ENCODE measurements around the gene FSIP1.
A peak's percentile ranks its signal among the peaks of the same experiment; 100 is the strongest.

The FSIP1 gene

DNA sequence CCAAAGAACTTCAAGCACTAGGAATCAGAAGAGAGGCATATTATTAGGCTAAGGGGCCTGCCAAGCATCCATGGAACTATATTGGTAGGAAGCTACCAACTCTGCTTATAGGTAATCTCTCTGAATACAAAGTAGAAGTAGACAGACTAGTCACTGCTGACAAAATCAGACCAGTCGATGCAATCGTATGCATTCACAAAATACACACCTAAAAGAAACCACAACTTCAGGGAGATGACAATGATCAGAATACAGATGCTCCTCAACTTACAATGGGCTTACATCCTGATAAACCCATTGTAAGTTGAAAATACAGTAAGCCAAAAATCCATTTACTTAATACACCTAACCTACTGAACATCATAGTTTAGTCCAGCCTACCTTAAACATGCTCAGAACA is 94.7 kb downstream of the FSIP1 start:
- DNase-seq (ENCODE audit: low read depth in 3 of 3, low spot score in 1 of 3): no peak

DNA sequence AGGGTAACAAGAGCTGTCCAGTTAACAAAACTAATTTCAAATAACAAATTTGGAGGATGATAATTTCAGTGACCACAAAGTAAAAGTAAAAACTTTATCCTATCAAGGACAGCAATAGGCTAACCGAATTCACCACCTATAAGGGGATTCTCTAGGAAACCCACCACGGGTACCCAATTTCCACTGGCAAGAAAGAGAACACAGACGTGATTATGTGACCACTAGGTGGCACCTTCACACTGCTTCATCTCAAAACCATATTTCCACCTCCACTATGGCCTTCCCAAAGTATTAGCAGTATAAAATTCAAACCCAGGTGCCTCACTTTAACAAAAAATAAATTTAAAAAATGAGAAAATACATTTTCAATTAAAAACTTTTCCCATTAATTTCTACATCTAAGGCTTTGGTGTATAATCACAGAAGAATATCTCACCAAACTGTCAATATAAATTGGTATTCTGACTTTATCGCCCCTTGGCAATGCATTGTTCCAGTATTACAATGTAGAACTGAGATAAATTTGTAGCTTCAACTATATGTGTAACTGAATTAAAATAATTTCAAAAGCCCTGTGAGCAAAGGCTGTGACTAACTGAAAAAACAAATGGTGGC is 96.5 kb downstream of the FSIP1 start:
- DNase-seq (ENCODE audit: low read depth in 3 of 3, low spot score in 1 of 3): peak in 1 of 3 donors; percentile 1

DNA sequence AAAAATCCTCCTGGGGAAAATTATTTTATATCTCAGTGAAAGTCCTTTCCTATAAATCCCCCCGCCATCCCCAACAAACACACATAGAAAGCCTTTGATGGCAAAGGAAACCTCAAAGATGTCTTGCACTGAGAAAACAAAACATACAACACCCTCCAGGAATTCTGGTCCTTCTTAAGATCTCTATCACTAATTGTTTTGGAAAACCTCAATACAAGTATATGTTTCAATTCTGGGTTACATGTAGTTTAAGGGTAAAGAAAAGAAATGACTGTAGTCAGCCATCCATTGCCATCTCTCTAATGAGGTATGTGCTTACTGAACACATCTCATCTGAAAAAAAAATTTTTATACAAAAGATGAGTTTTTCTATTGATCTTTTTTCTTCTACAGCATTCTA is 97.3 kb downstream of the FSIP1 start:
- no peak for DNase-seq (ENCODE audit: low read depth in 3 of 3, low spot score in 1 of 3)

DNA sequence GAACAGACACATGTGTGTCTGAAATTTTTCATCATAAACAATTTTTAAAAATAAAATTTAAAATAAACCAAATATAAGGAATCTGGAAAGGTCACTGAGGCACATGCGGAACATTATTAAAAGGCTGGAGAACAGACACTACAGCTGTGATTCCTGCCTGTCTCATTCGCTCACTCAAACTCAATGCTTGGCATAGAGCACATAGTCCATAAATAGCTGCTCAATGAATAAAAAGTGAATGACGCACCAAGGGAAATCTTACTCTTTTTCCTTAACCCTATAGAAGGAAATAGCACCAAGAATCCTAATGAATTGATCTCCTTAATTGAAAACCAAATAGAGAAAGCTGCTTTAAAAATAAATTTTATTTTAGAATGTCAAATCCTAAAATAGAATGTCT is 98.4 kb downstream of the FSIP1 start:
- DNase-seq (ENCODE audit: low read depth in 3 of 3, low spot score in 1 of 3): no peak

DNA sequence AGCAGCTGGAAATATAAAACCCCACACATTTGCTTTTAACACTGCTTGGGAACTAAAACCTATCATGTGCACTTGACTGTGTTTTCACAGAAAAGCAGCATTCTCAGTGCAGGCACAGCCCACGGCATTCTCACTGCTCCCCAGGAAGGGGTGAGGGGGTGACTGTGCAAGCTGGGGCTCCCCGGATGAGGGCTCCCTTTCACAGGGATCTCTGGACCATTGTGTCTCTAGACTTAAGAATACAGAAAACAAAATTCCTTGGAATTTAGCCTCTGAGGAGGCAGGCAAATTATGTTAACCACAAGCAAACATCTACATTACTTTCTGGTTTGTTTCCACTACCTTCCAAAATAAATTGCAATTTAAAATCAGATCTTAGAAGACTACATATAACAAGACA is 100.3 kb downstream of the FSIP1 start:
- DNase-seq (ENCODE audit: low read depth in 3 of 3, low spot score in 1 of 3): no peak

DNA sequence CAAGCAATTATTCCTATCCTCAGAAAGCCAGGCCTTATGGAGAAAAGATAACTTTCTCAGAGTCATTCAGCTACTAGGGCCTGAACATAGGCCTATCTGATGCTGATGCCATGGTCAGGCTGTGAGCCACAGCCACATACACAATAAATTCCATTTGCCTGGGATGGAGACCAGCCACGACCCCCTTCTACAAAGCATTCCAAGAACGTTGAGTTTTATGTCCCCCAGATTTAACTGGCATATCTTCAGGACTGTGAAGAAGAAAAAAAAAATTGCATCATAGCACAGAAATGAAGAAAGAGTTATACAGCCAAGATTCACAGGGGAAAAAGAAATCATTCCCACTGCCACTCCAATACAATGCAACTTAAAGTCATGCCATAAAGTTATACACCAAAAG is 101.8 kb downstream of the FSIP1 start:
- DNase-seq (ENCODE audit: low read depth in 3 of 3, low spot score in 1 of 3): no peak

DNA sequence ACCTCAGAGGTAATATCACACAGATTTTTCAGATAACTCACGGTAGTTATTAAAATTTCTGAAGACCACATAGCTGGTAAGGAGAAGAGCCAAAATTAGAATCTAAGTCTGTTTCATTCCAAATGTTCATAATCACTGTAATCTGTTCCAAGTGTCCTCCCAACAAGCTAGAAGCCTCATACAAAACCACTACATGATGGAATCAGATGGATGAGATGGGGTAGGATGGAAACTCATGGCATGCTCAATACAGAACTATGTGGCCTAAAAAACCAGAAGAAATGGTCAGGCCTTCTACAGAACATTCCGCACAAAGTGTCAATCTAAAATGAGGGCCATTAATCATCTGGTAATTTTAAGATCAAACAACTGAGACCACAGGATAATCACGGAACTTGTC is 110.0 kb downstream of the FSIP1 start:
- DNase-seq (ENCODE audit: low read depth in 3 of 3, low spot score in 1 of 3): no peak

DNA sequence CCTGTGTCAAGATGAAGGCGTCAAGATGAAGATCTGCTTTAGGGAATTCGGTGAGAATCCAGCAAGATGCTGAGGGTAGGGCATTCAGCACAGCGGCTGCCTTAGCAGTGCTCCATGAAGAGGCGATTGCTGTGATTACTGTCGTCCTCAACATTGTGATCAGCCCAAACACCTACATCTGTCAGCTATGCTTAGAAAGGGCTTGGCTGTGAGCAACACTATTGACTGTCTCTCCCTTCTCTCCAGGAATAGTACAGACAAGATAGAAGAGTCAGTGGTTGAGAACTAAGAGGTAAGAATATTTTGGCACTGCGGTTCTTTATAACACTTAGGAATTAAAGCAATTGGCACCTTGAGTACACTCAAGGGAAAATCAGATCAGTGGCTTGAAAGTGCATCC is 110.5 kb downstream of the FSIP1 start:
- DNase-seq (ENCODE audit: low read depth in 3 of 3, low spot score in 1 of 3): no peak

DNA sequence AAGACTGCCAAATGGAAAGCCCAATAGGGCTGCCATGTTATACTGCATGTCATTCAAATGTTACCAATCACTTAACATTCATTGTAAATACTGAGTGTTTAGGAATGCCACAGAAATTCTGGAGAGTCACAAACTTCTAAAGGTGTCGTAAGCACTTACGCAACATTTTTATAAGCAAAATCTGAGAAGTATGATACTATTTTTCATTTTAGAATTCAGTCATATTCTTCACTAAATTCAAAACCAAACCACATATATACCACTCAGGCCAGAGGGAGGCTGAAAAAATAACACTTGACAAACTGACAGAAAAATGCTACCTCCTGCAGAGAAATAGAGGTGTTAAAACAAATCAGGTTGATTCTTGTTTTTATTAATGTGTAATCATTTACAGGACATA is 112.0 kb downstream of the FSIP1 start:
- DNase-seq (ENCODE audit: low read depth in 3 of 3, low spot score in 1 of 3): no peak

DNA sequence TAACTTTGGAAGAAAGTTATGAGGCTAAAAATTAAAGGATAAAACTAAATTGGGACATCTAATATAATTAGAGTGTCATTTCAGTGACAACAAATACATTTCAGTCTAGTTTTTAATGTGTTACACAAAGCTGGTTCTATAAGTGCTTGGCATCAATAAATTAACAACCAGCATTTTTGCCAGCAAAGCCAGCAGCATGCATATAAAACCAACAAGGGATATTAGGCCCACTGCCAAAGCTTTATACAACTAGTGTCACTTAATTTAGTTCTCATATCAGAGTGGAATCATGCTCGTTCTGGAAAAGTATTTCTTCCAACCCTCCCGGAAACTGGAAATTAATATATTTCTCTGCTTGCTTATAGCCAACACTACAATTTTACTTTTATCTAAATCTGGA is 113.0 kb downstream of the FSIP1 start:
- no peak for DNase-seq (ENCODE audit: low read depth in 3 of 3, low spot score in 1 of 3)

DNA sequence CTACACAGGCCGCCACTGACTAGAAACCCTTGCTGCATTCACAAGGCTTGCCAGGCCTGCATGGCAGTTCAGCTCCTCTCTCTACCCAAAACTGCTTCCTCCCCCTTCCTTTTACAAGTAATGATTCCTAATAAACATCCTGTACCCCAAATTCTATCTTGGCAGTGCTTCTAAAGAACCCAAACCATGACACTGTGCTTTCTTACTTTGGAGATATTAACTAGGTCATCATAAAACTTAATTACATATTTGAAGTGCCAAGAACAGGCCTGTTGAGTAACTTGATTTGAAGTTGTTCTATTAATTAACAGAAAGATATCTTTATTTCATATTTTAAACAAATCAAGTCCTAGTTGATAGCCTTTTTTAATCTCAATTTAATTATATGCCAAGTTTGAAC is 113.4 kb downstream of the FSIP1 start:
- DNase-seq (ENCODE audit: low read depth in 3 of 3, low spot score in 1 of 3): no peak

DNA sequence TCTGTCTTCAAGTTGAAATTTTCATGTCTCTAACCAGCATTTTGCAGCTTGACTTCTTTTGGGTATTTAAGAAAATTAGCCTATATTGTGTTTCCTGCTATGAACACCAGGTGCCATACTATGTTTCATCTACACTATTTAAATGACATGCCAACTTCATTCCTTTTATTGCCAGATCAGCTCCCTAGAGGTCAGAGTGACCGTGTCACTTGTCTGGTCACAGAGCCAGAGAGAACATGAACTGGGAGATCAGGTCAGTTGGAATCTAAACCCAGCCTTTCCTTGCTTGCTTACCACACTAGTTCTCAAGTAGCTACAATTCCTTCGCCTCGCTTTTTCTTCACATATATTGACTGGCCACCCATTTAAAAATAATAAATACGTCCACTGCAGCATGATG is 114.2 kb downstream of the FSIP1 start:
- DNase-seq (ENCODE audit: low read depth in 3 of 3, low spot score in 1 of 3): no peak

DNA sequence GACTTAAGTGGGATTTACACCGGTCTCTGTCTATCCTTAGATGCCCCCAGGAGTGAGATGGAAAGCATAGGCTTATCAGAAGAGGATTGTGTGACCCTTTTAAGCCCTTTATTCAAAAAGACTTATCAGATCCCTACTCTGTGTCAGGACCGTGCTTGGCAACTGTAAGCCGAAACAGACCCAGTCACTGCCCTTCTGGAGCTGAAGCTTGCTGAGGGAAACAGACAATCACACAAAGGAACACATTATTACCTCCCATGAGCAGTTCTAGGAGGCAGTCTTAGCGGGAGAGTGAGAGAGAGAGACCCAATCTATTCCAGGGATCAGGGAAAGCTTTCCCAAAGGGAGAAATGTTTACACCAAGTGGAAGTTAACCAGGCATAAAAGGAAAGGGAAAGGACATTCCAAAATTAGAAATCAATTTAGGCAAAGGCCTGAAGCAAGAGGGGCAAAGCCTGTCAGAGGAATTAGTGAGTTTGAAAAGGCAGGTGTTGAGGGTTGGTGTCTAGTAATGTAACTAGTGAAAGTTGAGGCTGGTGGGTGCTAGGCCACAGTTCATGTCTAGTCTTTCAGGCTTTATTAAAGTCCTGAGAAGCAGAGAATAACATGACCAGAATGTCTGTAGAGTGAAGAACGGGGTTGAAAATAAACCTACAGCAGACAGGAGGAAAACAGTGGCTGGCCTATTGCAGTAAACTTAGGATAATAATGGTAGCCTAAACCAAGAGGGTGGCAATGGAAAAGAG is 115.1 kb downstream of the FSIP1 start:
- DNase-seq (ENCODE audit: low read depth in 3 of 3, low spot score in 1 of 3): no peak

DNA sequence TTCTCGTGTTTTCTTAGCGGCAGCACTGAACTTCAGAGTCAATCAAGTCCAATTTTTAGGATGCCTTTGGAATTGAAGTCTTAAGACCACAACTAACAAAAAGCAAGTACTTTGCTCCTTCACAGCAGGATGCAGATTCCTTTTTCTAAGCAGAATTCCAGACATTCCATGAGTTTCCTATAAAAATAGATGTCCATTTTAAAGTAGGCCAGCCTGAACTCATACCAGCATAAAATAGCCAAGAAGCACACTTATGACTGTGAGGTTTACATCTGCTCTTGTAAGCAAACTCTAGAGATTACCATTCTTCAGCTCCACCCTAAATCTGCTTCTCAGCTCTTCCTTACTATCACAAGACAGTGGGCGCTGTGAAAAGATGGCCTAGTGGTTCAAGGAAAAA is 116.0 kb downstream of the FSIP1 start:
- no peak for DNase-seq (ENCODE audit: low read depth in 3 of 3, low spot score in 1 of 3)

DNA sequence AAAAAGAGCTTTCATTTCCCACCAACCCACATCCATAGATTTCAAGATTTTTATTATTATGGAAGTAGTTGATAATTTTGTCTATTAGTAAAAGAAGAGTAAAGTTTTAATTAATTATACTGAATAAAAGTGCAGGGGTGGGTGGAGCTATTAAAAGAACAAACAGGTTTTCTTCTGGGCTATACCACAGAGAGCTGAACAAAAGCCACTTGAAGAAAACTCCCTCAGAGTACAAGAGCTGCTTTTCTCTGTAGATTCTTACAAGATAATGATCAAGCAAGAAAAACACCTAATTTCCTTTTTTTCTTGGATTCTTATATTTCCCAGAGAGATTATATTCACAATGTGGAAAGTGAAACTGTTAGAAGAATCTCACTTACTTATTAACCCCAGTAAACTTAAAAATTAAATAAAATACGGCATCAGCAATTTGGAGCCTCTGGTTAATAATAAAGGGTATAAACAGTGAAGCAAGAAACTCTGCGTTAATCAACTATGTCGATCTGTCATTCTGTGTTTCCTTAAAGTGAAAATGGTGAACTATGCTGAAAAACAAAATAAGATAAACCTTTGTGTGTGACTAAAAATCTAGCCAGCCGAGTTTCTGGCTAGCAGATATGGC is 116.9 kb downstream of the FSIP1 start:
- DNase-seq (ENCODE audit: low read depth in 3 of 3, low spot score in 1 of 3): no peak

DNA sequence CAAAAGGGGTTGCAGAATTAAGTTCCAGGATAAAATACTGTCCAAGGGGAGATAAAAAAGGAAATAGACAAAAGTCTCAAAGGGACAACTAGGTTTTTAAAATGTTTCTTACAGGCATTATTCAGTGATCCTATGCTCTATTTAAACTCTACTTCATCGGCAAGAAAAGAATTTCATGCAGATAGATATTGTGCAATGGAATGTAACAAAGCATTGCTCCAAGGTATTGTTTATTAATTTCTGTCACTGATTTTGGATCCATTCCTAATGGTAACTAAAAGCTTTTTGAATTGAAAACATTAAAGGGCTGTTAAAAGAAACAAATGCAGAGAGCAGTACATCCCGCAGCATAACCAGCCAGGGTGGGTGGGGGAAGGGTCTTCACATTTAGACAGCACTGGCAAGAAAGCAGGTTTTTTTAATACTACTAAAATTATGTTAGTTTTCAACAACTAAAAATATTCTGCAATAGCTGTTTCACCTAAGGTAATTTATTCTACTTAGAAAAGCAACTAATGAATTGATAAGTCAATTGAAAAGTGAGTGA is 118.9 kb downstream of the FSIP1 start:
- DNase-seq (ENCODE audit: low read depth in 3 of 3, low spot score in 1 of 3): no peak

DNA sequence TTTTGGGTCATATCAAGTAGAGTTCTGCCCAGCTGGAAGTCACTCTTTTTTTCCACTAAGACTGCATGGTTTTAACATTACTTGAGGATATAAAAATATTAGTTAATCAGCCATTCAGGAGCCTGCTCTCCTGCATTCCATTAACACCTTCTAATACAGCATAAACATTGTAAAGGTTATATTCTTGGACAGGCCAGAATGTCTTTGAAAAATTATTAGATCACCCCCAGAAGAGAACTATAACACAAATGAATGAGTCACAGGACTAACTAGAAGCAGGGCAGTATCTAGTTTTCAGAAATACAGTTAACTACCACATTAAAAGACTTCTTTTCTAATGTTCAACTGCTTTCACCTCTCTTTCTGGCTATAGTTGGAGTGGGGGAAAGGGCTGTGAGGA is 120.9 kb downstream of the FSIP1 start:
- DNase-seq (ENCODE audit: low read depth in 3 of 3, low spot score in 1 of 3): no peak

DNA sequence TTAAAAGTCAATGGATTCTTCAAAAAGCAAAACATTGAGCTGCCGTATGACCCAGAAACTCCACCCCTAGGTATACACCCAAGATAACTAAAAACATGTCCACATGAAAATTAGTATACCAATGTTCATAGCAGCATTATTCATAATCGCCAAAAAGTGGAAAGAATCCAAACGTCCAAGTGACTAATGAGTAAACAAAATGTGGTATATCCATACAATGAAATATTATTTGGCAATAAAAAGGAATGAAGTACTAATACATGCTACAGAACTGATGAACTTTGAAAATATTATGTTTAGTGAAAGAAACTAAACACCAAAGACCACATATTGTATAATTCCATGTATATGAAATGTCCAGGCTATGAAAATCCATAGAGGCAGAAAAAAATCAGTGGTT is 123.9 kb downstream of the FSIP1 start:
- no peak for DNase-seq (ENCODE audit: low read depth in 3 of 3, low spot score in 1 of 3)

DNA sequence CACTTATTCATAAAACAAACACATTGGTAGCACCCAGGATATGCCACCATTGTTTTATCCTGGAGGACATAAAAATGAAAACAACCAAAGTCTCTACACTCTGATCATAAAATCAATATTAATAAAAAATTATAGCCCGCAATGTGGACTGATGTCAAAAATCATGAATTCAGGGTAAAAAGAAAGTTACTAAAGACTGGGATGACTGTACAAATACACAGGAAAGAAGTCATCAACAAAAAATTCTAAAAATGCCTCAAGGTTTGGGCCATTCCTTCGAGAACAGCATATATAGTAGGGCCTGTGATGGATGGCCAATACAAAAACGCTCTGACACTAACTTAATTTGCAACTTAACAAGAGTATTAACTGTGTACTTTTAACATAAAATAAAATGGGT is 125.0 kb downstream of the FSIP1 start:
- DNase-seq (ENCODE audit: low read depth in 3 of 3, low spot score in 1 of 3): no peak

DNA sequence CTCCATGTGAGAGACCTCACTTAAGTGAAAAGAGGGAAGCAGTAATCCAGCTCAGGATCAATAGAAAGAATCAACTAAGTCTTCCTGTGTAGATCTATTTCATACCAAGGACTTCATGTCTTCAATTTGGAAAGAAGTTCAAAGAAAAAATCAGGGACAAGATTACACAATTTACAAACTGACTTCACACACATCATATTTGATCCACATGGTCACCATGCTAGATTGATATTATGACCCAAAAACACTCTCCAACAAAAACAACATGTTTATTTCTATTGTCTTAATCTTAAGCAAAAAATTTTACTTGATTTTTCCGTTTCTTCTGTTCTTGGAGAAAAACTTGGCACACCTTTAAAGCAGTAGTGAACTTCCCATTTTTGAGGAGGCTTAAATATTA is 125.5 kb downstream of the FSIP1 start:
- DNase-seq (ENCODE audit: low read depth in 3 of 3, low spot score in 1 of 3): no peak

DNA sequence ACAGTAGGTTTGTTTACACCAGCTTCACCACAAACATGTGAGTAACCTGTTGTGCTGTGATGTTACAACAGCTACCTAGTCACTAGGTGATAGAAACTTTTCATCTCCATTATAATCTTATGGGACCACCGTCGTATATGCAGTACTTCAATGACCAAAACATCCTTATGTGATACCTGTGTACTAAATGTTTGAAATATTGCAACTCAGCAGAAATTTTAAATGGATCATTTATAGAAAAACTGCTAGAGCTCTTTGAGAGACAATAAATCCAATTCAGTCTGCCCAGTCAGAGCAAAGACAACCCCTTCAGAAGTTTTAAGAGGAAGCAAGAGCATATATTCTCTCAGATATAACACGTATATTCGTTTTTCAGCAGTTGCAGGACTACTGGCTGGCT is 128.3 kb downstream of the FSIP1 start:
- no peak for DNase-seq (ENCODE audit: low read depth in 3 of 3, low spot score in 1 of 3)

DNA sequence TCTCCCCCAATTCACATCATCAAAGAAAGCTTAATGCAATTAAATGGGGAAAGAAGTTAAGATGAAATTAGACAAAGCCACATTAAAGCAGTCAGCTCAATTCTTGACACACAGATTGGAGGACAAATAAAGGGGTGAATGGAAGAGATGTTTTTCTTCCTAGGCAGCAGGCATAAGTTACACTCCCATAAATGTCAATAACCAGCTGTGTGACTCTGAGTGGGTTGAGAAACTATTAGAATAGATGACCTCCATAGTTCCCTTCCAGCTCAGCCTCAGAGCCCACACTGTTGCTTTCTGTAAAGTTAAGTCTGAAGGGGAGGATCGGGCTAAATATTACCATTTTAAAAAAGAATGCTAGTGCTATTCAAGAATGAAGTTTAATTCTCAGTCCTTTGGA is 130.8 kb downstream of the FSIP1 start:
- no peak for DNase-seq (ENCODE audit: low read depth in 3 of 3, low spot score in 1 of 3)

DNA sequence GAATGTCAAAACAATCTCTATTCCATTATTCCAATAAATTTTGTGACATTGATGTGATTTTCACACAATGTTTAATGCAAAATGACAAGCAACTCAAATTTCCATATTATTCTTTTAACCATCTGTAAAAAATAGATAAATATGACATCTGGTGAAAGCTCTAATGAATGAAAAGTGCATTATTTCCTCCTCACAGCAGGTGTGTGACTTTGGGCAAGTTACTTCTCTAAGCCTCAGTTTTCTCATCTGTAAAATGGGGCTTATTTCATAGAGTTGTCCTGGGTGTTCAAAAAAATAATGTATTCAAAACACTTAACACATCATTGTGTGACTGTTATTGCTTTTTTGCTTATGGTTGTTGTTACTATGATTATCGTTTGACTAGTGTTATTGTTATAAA is 131.3 kb downstream of the FSIP1 start:
- DNase-seq (ENCODE audit: low read depth in 3 of 3, low spot score in 1 of 3): no peak
